ENCODE results near the gene WRAP53.

Gene WRAP53

DNA sequence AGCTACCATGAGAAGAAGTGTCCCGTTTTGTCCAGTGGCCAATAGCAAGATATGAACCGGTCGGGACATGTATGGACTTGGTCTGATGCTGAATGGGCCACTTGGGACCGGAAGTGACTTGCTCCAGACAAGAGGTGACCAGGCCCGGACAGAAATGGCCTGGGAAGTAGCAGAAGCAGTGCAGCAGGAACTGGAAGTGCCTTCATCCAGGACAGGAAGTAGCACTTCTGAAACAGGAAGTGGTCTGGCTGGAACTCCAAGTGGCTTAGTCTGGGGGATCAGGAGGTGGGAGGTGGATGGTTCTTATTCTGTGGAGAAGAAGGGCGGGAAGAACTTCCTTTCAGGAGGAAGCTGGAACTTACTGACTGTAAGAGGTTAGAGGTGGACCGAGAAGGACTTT lies 22.0 kb downstream of the WRAP53 start:
- no peak for DNase-seq

- no peak for DNase-seq
Observed at GRCh38 chr17:7711051-7711755, 22.9 kb downstream of the WRAP53 start.

DNA sequence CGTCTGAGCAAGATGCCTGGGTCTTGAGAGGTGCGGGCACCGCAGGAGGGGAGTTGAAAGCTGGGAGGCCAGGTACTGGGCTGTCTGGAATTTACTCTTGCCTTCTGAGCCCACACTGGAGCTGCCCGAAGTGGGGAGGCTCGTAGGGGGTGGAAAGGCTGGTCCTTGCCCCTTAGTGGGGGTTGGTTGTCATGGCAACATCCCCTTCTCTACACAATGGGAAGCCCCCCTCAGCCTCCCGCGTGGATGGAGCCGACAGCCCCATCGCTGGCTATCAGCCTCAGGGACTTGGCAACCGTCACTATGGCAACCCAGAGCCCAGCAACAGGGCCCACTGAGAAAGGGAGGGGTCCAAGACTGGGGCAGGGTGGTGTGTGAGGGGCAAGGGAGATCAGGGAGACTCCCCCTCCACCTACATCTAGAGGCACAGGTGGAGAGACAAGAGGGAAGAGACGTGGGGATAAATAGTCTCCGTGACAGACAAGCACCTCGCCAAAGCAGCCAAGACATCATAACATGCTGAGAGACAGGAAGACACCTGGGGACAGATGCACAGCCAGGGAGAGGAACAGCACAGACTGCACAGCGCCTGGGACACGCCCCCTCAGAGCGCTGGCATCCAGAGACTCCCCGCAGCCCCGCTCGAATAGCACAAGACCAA lies 24.0 kb downstream of the WRAP53 start:
- no peak for DNase-seq

DNA sequence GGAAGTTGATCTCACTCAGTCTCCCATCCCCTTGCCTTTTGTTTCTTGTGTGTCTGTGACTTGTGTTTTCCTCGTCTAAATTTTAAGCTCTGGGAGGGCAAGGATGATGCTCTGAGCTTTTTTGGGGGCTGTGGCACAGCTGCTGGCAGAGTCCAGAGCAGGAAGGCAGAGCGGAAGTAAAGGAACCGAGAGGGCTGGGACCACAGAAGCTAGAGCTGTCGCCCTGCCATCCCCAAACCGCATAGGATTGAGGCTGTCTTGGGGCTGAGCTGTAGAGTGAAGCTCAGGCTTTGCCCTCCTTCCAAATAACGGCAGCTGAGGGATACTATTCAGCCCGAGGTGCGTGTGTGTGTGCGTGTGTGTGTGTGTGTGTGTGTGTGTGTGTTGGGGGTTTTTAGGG lies 25.5 kb downstream of the WRAP53 start:
- no peak for DNase-seq

DNA sequence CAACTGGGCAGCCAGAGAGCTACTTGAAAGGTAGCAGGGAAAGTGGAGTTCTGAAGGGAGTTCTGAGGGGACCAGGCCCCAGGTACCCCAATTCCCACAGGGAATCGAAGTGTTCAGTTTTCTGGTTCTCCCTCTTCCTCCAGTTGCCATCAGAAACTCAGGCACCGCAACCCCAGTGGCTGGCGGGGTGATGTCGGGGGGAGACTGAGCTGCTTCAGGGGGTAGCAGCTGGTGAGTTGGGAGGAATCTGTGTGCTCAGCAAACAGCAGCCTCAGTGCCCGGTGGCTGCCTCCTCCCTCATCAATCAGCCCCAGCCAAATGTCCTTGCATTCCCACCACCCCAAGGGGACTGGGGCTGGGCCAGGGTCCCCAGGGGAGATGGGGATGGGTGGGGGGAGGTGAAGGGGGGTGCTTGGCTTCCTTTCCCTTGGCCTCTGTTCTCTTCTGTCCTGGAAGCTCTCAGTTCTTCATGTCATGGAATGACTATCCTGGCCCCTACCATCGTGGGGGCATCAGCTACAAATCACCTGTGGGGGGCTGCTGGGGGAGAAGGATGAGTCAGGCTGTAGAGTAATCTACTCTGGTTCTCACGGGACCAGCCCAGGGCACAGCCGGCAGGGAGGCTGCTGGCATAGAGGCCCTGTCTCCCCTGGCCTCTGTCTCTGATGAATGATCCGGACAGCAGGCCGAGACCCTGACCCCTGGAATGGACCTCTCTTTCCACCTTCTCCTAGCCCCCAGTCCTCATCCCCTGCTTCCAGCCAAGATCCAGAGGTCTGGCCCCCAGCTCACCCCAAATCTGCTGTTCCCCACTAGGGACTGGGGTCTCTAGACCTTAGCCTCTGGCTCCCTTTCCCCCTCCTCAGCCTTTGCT lies 26.7 kb downstream of the WRAP53 start:
- no peak for DNase-seq

GRCh38 chr17:7715936-7716886 lies 27.9 kb downstream of the WRAP53 start:
- DNase-seq = no peak

- peak; percentile 22 to 45 for DNase-seq
Observed at GRCh38 chr17:7716901-7717755, 28.9 kb downstream of the WRAP53 start, which contains the start of gene DNAH2. Gene DNAH2 (plus strand): TSS chr17:7717744. CDS start chr17:7719735, 1,991 bp downstream.

GRCh38 chr17:7717756-7718350 lies 29.6 kb downstream of the WRAP53 start:
- no peak for DNase-seq

GRCh38 chr17:7719661-7720060 lies 31.4 kb downstream of the WRAP53 start:
- DNase-seq = no peak

- no peak for DNase-seq
Observed at GRCh38 chr17:7720125-7720524, 31.8 kb downstream of the WRAP53 start.

GRCh38 chr17:7721612-7722011 lies 33.3 kb downstream of the WRAP53 start:
- DNase-seq = no peak

DNA sequence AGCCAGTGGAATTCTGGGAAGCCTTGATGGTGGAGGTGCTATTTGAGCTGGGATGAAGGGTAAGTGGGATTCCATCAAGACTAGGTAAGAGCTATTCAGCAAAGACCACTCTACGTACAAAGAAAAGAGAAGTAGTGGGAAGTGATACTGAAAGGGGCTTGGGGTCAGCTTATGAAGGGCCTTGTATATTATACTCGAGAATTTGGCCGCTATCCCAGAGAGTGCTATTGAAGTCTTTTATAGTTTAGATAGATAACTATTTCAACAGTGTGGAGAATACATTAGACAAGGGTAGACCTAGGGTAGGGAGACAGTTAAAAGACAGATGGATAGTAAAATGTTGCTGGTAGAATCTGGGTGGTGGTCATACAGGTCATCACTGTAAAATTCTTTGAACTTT lies 39.6 kb downstream of the WRAP53 start:
- DNase-seq = no peak

DNA sequence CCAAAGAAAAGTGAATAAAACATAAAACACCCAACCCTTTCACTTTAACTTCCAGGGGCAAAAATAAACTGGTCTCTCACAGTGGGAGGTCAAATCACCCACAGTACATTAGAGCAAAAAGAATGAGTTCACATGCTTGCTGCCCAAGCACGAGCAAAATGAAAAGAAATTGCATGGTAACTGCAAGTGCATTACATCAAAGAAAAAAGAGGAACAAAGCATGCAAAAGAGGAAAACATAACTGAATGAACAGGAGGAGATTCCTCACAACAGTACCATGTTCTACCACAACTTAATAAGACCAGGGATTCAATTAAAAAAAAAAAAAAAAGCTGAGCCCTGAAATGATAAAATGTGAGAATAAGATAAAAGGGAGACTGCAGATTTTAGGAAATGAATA lies 41.5 kb downstream of the WRAP53 start:
- DNase-seq = no peak

GRCh38 chr17:7732981-7733539 lies 44.8 kb downstream of the WRAP53 start:
- DNase-seq = no peak

DNA sequence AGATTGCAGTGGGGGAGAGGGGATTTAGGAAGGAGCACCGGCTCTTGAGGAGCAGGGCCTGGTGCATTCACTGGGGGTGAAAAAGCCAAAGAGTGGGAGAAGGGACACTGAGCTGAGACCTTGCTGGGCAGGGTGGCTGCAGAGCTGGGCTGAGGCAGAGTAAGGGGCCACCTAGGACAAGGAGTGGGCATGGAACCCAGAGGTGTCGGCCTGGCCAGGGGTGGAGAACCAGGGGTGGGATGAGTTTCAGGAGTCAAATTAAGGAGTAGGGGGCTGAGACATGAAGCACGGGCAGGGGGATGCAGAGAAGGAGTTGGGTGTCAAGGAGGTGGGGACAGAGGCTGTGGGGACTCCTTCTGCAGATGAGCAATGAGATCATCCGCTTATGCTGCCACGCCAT lies 49.3 kb downstream of the WRAP53 start:
- no peak for DNase-seq

DNA sequence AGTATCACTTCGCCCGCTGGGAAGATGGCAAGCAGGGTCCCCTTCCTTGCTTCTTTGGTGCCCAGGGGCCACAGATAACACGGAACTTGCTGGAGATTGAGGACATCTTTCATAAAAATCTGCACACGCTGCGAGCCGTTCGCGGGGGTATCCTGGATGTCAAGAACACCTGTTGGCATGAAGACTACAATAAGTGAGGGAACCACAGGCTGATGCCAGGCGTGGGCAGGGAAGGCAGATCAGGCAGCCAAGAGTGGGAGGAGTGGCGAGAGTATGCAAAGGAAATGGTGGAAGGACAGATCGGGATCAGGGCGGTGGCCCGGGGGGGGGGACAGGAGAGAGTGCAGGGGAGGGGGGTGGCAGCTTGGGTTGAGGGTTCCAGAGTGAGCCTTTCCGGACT lies 51.5 kb downstream of the WRAP53 start:
- DNase-seq = no peak

- no peak for DNase-seq
Observed at GRCh38 chr17:7740481-7741001, 52.3 kb downstream of the WRAP53 start.

DNA sequence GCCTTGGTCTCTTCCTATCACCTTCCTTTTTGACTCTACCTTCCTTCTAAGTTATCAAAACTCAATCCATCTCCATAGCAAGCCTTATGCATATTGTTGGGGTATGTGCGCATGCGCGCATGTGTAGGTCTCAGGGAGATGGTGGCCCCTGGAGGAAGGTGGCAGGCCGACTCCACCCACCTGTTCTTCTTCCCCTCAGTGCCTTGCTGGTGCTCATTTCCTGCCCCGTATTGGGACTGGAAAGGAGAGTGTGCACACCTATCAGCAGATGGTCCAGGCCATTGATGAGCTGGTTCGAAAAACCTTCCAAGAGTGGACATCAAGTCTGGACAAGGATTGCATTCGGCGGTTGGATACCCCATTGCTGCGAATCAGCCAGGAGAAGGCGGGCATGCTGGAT lies 54.5 kb downstream of the WRAP53 start:
- DNase-seq = no peak

DNA sequence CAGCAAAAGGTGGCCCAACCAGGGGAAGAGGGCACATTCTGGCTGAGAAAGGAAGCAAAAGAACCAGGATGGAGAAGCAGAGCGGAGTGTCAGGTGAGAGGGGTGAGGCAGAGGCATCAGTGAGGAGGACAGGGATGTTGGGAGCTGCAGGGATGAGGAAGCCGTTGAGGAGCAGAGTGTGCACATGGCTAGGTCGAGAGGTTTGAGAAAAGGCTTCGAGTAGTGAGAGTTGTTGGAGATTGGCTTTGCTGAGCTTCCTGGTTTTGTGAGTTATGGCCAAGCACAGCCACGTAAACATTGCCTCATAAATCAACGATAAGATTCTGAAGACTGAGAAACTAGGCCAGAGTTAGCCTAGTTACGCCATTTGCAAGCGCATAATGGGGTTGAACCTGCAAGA lies 56.1 kb downstream of the WRAP53 start:
- DNase-seq = no peak

DNA sequence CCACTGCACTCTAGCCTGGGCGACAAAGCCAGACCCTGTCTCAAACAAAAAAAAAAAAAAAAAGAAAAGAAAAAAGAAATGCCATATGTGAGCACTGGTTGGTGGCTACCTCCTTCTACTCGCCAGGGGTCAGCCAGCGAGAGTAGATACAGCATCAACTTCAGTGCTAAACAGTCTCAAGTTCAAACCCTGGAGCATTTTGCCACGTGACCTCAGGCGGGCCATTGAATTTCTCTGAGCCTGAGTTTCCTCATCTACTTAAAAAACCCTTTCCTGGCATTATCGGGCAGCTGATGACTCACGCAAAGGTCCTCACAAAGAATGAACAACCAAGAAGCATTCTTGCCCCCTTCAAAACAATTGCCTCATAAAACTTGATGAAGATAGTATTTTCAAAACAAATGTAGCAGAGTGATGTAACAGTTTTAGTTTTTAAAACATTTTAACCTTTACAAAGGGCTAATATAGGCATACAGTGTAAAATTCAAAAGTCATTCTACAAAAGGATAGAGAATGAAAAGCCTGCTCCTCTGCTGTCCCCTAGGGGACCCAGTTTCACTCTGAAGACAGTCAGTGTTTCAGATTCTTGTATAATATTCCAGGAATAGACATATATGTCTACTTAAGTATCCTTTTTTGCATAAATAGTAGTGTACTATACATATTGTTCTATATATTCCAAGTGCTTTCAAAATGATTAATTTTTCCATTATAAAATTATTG lies 57.6 kb downstream of the WRAP53 start:
- DNase-seq = no peak

All from stimulated activated CD4-positive, alpha-beta T cell treated with anti-CD3 and anti-CD28 coated beads, Interleukin-2, amount 100 ng/mL, for 48 hours (primary cell).